Left lung (tissue), 10 donors: ENCODE measurements around the gene DCUN1D4. TPM values are rescaled to one million over a fixed set of nuclear protein-coding genes. Genes with fewer than 3 reads are reported as not detected.

Experiments used
- ATAC-seq: fragments of 200-7000 bp; cut with Tn5 transposase; one replicate; pipeline ENCODE4 v1.9.1; 2020; ENCODE audit warnings: moderate library complexity
- DNase-seq, 4 donors: peaks; one replicate each; pipeline ENCODE4 v3.0.0-alpha.2; 2013 to 2020
- H3K27ac ChIP-seq, 2 donors: fragments of 200-600 bp; sonication (generic) in 1 of 2; one replicate each; pipeline versions ENCODE4 v1.5.0 to v1.8.0; 2020 to 2021
- H3K27me3 ChIP-seq, 2 donors: fragments of 200-600 bp; sonication (generic) in 1 of 2; one replicate each; pipeline versions ENCODE4 v1.5.0 to v1.8.0; 2020 to 2021
- H3K36me3 ChIP-seq, 2 donors: fragments of 200-600 bp; sonication (generic) in 1 of 2; one replicate each; pipeline versions ENCODE4 v1.5.0 to v1.8.0; 2020 to 2021
- H3K4me1 ChIP-seq, 2 donors: fragments of 200-600 bp; one replicate each; pipeline ENCODE4 v1.8.0; 2021
- H3K4me3 ChIP-seq, 2 donors: fragments of 200-600 bp; sonication (generic) in 1 of 2; one replicate each; pipeline versions ENCODE4 v1.5.0 to v1.8.0; 2020 to 2021; ENCODE audit warnings: mild to moderate bottlenecking in 1 of 2
- H3K9me3 ChIP-seq, 2 donors: fragments of 200-600 bp; sonication (generic) in 1 of 2; one replicate each; pipeline versions ENCODE4 v1.5.0 to v1.8.0; 2020 to 2021
- intact Hi-C, 2 donors: fragments of 100-400 bp; cut with DNase I; formaldehyde crosslinking; loops; one replicate each; pipeline versions ENCODE4 v1.11.2 to v1.14.2; 2022
- polyA plus RNA-seq, 6 donors: library from polyadenylated mRNA; unstranded; fragments of 120-200 nt; gene quantifications; one replicate each; pipeline ENCODE4 v1.2.1, GENCODE V29; 2013; ENCODE audit not compliant: insufficient read length in 6 of 6
- total RNA-seq, 2 donors: library from RNA; stranded (reverse); fragmentation: NEBNext Ultra II Directional; extraction: Animal tissue kit (Norgen Biotek cat#: 25700); gene quantifications; one replicate each; pipeline ENCODE4 v1.2.1, GENCODE V29; 2021
- TF ChIP-seq, protein P1 (sequence below), 2 donors: fragments of 200-600 bp; sonication (generic) in 1 of 2; IDR thresholded peaks; one replicate each; pipeline versions ENCODE4 v1.5.0 to v1.8.0; 2021; ENCODE audit warnings: antibody characterized with exemption in 2 of 2
- donor health status: DM: no; HTN: yes; CAD: no.
- donor health status: DM: no; HTN: no; CAD: no.

Gene DCUN1D4
- total and polyA plus RNA-seq, 8 donors = 31.6 to 54.6 (median 46.5) TPM

DNA sequence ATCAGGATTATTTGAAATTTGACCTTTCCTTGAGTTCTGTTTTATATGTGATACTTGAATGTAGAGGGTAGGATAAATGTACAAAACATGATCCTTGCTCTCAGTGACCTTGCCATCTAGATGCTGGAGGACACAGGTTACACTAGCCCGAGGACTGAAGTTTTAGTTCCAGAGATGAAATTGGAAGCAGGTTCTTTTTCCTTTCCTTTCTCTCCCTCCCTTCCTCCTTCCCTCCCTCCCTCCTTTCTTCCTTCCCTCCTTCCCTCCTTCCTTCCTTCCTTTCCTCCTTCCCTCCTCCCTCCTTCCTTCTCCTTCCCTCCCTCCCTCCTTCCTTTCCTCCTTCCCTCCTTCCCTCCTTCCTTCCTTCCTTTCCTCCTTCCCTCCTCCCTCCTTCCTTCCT, 122.9 kb downstream of the DCUN1D4 start:
- no peak for DNase-seq
- intact Hi-C loops = no loop called here

More for the DNA sequence above, 122.9 kb downstream of the DCUN1D4 start:
- Histone ChIP-seq H3K9me3 (peaks cover 0 to 2% of the 10 kb centered on the region in 2 donors), H3K27ac (no peak overlapping the region), H3K27me3 (no peaks in the 10 kb centered on the region), H3K4me1 (no peaks in the 10 kb centered on the region), H3K36me3 (no peaks in the 10 kb centered on the region), H3K4me3 (no peak overlapping the region)
- TF ChIP-seq, protein P1, sequence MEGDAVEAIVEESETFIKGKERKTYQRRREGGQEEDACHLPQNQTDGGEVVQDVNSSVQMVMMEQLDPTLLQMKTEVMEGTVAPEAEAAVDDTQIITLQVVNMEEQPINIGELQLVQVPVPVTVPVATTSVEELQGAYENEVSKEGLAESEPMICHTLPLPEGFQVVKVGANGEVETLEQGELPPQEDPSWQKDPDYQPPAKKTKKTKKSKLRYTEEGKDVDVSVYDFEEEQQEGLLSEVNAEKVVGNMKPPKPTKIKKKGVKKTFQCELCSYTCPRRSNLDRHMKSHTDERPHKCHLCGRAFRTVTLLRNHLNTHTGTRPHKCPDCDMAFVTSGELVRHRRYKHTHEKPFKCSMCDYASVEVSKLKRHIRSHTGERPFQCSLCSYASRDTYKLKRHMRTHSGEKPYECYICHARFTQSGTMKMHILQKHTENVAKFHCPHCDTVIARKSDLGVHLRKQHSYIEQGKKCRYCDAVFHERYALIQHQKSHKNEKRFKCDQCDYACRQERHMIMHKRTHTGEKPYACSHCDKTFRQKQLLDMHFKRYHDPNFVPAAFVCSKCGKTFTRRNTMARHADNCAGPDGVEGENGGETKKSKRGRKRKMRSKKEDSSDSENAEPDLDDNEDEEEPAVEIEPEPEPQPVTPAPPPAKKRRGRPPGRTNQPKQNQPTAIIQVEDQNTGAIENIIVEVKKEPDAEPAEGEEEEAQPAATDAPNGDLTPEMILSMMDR (IDR thresholded peaks at IDR 0.05) = no peak
- ATAC-seq = no peak

Other genes starting within 250 kb of the DCUN1D4 start
- gene LRRC66, start 177.2 kb downstream of the DCUN1D4 start, total RNA-seq = under 1 TPM; 0.17 to 0.18 TPM
- gene LRRC66, start 177.2 kb downstream of the DCUN1D4 start, polyA plus RNA-seq = under 1 TPM; 0.34 to 0.43 (median 0.40) TPM
- 10 to 100 TPM; 26.9 to 41.5 TPM for gene SGCB, start 195.1 kb downstream of the DCUN1D4 start, total RNA-seq
- 10 to 100 TPM; 35.0 to 44.3 (median 38.4) TPM for gene SGCB, start 195.1 kb downstream of the DCUN1D4 start, polyA plus RNA-seq
- 10 to 100 TPM; 13.5 to 23.7 TPM for gene SPATA18, start 208.2 kb downstream of the DCUN1D4 start, total RNA-seq
- gene SPATA18, start 208.2 kb downstream of the DCUN1D4 start, polyA plus RNA-seq = 10 to 100 TPM in 1 of 6 donors, 1 to 10 TPM in 5; 1.6 to 11.8 (median 8.1) TPM